ENCODE data around the gene SDHA.
"Not testable (repeated sequence)": the region's sequence is repeated elsewhere in the genome, so short reads cannot be mapped to it uniquely, and the experiment has no call there.

SDHA gene

GRCh38 chr5:198516-199196 is 19.5 kb upstream of the SDHA start:
- DNase-seq (ENCODE audit: low spot score): no peak

- DNase-seq (ENCODE audit: low spot score): no peak
These were observed 18.7 kb upstream of the SDHA start for GRCh38 chr5:199197-199949.

- DNase-seq (ENCODE audit: low spot score): no peak
These were observed 18.0 kb upstream of the SDHA start for GRCh38 chr5:199950-200645.

- no peak for DNase-seq (ENCODE audit: low spot score)
These were observed 17.1 kb upstream of the SDHA start for GRCh38 chr5:200985-201384.

- no peak for DNase-seq (ENCODE audit: low spot score)
These were observed 16.4 kb upstream of the SDHA start for GRCh38 chr5:201672-202071.

- no peak for DNase-seq (ENCODE audit: low spot score)
These were observed 14.7 kb upstream of the SDHA start for GRCh38 chr5:203246-203930.

- DNase-seq (ENCODE audit: low spot score): no peak
These were observed 14.1 kb upstream of the SDHA start for GRCh38 chr5:204001-204400.

GRCh38 chr5:204462-204861 is 13.7 kb upstream of the SDHA start:
- no peak for DNase-seq (ENCODE audit: low spot score)

- no peak for DNase-seq (ENCODE audit: low spot score)
These were observed 13.0 kb upstream of the SDHA start for GRCh38 chr5:204966-205670.

- no peak for DNase-seq (ENCODE audit: low spot score)
These were observed 11.7 kb upstream of the SDHA start for GRCh38 chr5:206406-206805.

GRCh38 chr5:206927-207536 is 11.1 kb upstream of the SDHA start:
- DNase-seq (ENCODE audit: low spot score): no peak

- DNase-seq (ENCODE audit: low spot score): no peak
These were observed 10.5 kb upstream of the SDHA start for GRCh38 chr5:207599-207998.

GRCh38 chr5:208449-209114 is 9.5 kb upstream of the SDHA start:
- no peak for DNase-seq (ENCODE audit: low spot score)

GRCh38 chr5:213803-214395 is 4.2 kb upstream of the SDHA start:
- DNase-seq (ENCODE audit: low spot score): no peak

- DNase-seq (ENCODE audit: low spot score): not testable (repeated sequence)
These were observed 2.9 kb upstream of the SDHA start for GRCh38 chr5:215256-215655.

GRCh38 chr5:216076-216475 is 2.0 kb upstream of the SDHA start:
- DNase-seq (ENCODE audit: low spot score): not testable (repeated sequence)

GRCh38 chr5:218457-219291 is 554 bp downstream of the SDHA start:
- DNase-seq (ENCODE audit: low spot score): no peak

- peak; percentile 31 for DNase-seq (ENCODE audit: low spot score)
These were observed 1.3 kb downstream of the SDHA start for GRCh38 chr5:219460-219863.

GRCh38 chr5:219991-220390 is 1.9 kb downstream of the SDHA start:
- DNase-seq (ENCODE audit: low spot score): peak; percentile 28

All from CD4-positive, alpha-beta T cell treated with Interleukin-6 at 100 ng/mL for 8 hours (primary cell).